ES-I3 (cell line): ENCODE results near the gene EIPR1.

Experiments
- H3K36me3 ChIP-seq: 2 replicates; pipeline ENCODE4 v1.6.1; 2013; ENCODE audit warnings: mild to moderate bottlenecking, low read length, control low read depth, moderate library complexity; ENCODE audit not compliant: insufficient read depth
- H3K4me1 ChIP-seq: 2 replicates; pipeline ENCODE4 v1.6.1; 2013; ENCODE audit warnings: mild to moderate bottlenecking, control low read depth, low read length; ENCODE audit not compliant: insufficient read depth
- H3K9ac ChIP-seq: 2 replicates; pipeline ENCODE4 v1.6.1; 2013; ENCODE audit warnings: low read depth, mild to moderate bottlenecking, low read length, moderate library complexity
- H3K9me3 ChIP-seq: 2 replicates; pipeline ENCODE4 v1.6.1; 2013; ENCODE audit warnings: mild to moderate bottlenecking, low read length, moderate library complexity; ENCODE audit not compliant: control insufficient read depth, insufficient read depth

Gene EIPR1

DNA sequence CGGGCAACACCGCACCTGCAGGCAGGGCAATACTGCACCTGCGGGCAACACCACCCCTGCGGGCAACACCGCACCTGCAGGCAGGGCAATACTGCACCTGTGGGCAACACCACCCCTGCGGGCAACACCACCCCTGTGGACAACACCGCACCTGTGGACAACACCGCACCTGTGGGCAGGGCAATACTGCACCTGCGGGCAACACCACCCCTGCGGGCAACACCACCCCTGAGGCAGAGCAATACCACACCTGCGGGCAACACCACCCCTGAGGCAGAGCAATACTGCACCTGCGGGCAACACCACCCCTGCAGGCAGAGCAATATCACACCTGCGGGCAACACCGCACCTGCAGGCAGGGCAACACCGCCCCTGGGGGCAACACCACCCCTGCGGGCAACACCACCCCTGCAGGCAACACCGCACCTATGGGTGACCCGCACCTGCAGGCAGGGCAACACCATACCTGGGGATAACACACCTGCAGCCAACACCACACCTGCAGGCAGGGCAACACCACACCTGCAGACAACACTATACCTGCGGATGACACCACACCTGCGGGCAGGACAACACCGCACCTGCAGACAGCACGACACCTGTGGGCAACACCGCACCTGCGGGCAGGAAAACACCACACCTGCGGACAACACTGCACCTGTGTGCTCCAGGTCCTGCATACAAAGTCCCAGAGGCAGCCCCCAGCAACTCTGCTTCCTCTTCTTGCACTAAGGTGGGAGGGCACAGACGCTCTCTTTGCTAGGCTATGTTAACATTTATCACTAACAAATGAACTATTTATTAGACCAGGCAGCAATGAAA is 57.7 kb downstream of the EIPR1 start:
- H3K4me1 ChIP-seq, result peaks cover 7% of the 10 kb centered on the region
- no peak overlapping the region for H3K9ac ChIP-seq
- H3K9me3 ChIP-seq, result no peaks in the 10 kb centered on the region
- no peaks in the 10 kb centered on the region for H3K36me3 ChIP-seq

DNA sequence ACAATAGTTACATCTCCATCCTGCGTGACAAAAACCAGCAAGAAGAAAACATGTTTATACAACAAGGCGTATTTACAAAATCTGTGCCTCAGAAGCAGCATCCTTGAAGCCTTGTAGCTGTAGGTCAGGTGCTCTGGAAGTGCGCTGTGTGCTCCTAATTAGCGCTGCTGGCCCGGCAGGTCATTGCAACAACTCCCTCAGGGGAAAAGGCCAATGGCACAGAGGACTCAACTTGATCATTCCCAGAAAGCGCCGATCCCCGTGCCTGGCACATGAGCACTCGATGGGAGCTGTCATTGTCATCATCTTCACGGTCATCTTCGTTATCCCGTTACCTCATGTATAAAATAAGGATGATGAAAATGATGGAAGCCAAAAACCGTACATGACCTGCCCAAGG is 58.5 kb downstream of the EIPR1 start:
- Histone ChIP-seq H3K9ac (no peak overlapping the region), H3K9me3 (no peaks in the 10 kb centered on the region), H3K36me3 (no peaks in the 10 kb centered on the region), H3K4me1 (peaks cover 7% of the 10 kb centered on the region)

DNA sequence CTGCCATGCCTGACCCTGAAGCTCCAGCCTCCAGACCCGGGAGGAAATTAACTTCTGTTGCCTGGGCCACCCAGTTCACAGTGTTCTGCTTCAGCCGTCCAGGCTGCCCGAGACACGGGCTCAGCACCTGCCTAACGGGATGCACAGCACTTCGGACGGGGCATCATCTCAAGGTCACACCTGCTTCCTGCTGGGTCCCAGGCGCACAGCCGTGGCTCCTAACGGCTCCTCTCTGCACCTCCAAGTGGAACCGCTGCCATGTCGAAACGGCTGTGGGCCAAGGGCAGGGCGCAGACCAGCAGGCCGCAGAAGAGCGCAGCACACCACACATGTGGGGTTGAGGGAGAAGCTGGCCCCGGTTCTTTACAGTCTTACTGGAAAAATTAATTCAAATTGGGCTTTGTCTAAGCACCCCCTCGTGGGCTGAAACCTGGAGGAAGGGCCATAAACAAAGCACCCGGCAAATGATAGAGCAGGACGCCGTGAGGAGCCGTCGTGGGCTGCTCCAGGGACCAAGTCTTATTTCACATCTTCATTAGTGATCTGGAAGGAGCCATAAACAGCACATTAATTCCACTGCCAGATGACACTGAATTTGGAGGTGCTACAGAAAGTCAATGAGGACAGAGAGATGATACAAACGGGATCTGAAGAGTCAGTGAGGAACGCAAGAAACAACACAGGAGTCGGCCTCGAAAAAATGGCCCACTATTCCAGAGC is 59.6 kb downstream of the EIPR1 start:
- Histone ChIP-seq H3K4me1 (peaks cover 7% of the 10 kb centered on the region), H3K9ac (no peak overlapping the region), H3K36me3 (no peaks in the 10 kb centered on the region), H3K9me3 (no peaks in the 10 kb centered on the region)

DNA sequence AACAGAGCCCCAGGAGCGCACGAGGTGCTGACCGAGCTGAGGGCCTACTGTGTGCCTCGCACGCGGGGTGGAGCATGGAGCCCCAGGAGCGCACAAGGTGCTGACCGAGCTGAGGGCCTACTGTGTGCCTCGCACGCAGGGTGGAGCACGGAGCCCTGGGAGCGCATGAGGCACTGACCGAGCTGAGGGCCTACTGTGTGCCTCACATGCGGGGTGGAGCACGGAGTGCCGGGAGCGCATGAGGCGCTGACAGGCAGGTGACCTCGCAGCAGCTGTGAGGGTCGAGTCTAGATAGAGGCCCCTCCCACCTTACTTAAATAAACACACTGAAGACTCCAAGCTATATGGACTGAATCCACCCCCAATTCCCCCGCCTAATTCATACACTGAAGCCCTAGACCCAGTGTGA is 60.3 kb downstream of the EIPR1 start:
- Histone ChIP-seq H3K9me3 (no peaks in the 10 kb centered on the region), H3K9ac (no peak overlapping the region), H3K36me3 (no peaks in the 10 kb centered on the region), H3K4me1 (peaks cover 7% of the 10 kb centered on the region)

DNA sequence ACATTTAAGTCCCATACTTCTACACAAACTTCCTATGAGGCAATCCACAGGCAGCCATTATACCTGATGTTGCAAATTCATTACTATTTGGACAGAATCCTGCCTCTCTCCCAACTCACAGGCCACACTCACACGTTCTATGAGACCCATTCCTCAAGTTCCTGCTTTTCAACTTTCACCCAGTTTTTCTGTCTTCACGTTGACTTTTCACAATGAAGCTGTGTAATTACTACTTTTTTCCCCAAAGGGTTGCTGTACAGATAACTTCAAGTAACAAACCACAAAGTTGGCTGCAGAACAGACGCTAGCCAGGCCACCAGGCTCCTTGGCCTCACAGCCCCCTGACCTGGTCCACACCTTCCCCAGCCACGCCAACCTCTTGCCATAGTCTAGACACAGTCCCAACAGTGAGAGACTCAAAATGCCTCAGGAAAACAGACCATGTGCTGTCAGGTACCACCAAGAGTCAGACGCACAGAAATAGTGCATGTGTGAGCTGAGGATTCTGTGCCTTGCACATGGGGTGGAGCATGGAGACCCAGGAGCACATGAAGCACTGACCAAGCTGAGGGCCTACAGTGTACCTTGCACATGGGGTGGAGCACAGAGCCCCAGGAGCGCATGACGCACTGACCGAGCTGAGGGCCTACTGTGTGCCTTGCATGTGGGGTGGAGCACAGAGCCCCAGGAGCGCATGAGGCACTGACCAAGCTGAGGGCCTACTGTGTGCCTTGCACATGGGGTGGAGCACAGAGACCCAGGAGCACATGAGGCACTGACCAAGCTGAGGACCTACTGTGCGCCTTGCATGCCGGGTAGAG is 61.0 kb downstream of the EIPR1 start:
- Histone ChIP-seq H3K4me1 (peaks cover 7% of the 10 kb centered on the region), H3K9ac (no peak overlapping the region), H3K36me3 (no peaks in the 10 kb centered on the region)

DNA sequence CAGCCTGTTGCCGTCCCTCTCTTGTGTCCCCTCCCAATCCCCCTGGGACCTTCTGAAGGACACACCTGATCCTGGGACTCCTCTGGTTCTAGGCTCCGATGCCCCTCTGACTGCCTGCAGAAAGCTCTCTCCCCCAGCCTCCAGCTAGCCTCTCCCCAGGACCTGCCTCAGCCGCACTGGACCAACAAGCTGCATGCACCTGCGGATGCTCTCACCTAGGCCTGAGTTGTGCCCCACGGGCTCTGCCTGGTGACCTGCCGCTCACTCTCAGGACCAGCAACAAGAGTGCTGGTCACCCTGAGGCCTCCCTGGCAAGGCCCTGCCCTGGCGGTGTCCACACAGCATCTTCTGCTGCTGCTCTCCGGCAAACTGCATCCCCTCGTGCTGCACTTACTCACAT is 63.0 kb downstream of the EIPR1 start:
- Histone ChIP-seq H3K4me1 (no peaks in the 10 kb centered on the region), H3K9me3 (no peaks in the 10 kb centered on the region), H3K36me3 (no peaks in the 10 kb centered on the region), H3K9ac (no peak overlapping the region)

More for the DNA sequence above, 61.0 kb downstream of the EIPR1 start:
- H3K9me3 ChIP-seq, result no peaks in the 10 kb centered on the region

DNA sequence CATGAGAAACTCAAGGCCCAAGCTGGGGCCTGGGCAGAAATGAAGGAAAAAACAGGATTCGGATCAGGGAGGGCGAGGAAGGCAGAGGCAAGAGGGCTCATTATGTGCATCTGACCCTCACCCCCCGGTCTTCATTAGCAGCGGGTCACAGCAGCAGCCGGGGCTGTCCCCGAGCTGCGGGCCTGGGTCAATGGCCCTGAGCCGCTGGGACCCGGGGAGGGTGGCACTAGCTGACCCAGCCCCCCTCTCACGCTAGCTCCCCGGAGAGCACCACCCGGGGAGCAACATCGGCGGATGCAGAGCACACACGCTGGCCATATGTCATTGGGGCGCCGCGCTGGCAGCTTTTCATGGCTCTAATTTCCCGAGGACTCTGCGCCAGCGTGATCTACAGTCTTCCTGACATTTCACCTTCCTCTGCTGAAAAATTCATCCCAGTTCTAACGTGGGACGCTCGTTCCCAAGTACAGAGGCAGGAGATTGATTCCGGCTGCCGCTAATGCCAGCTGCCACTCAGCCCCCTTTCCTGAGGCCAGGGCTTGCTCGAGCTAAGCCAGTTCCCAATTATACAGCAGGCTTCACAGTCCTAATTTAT is 63.7 kb downstream of the EIPR1 start:
- no peak overlapping the region for H3K9ac ChIP-seq
- no peaks in the 10 kb centered on the region for H3K4me1 ChIP-seq
- H3K36me3 ChIP-seq, result no peaks in the 10 kb centered on the region
- H3K9me3 ChIP-seq, result no peaks in the 10 kb centered on the region

DNA sequence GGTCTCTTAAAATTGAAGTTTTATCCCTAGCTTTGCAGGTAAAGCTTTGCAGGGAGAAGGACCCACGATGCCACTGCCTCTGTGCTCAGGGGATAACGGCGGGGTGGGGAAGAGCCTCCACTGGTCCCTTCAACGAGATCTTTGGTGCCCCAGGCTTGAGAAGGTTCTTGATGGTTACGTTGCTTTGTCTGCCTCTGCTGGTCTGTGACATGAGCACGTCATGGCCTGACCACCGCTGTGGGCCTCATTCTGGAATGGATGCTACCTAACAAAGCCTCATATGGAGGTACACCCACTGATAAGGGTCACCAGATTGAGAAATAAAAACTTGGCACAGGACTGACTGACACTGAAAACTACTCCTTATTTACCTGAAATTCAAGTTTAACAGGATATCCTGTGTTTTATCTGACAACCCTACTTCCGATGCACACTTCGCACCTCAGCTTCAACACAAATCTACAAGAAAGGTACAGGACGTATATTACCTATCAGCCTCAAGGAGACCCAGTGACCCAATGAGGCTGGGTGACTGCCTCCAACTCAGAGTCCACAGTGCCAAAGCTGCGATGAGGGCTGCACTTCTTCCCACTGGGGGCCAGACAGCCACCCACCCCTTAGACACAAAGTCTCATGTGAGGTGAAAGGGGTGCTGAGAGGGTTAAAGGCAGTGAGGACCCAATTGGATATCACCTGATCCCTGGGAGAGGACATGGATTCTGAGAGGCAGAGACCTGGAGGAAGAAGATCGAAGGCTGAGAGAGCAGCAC is 64.9 kb downstream of the EIPR1 start:
- H3K9ac ChIP-seq, result no peak overlapping the region
- H3K9me3 ChIP-seq, result no peaks in the 10 kb centered on the region
- peaks cover 7% of the 10 kb centered on the region; the same call in 1 of the 2 replicates for H3K4me1 ChIP-seq
- H3K36me3 ChIP-seq, result no peaks in the 10 kb centered on the region

DNA sequence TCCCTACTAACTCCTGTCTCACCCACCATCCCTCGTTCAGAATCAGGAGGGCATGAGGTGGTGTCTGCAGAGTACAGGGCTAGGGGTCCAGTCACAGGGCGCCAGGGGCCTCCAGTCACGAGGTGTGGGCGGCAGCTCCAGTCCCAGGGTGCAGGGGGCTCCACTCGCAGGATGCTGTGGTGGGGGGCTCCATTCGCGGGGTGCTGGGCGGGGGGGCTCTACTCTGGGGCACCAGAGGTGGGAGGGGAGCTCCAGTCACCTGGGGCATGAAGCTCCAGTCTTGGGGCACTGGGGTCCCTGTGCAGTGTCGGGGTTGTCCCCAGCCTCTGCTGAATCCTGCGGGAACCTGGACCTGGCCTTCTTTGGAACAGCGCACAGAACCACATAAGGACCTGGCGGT is 66.0 kb downstream of the EIPR1 start:
- H3K9me3 ChIP-seq, result no peaks in the 10 kb centered on the region
- H3K9ac ChIP-seq, result no peak overlapping the region
- H3K36me3 ChIP-seq, result no peaks in the 10 kb centered on the region
- H3K4me1 ChIP-seq, result peaks cover 8% of the 10 kb centered on the region; the same call in 1 of the 2 replicates

DNA sequence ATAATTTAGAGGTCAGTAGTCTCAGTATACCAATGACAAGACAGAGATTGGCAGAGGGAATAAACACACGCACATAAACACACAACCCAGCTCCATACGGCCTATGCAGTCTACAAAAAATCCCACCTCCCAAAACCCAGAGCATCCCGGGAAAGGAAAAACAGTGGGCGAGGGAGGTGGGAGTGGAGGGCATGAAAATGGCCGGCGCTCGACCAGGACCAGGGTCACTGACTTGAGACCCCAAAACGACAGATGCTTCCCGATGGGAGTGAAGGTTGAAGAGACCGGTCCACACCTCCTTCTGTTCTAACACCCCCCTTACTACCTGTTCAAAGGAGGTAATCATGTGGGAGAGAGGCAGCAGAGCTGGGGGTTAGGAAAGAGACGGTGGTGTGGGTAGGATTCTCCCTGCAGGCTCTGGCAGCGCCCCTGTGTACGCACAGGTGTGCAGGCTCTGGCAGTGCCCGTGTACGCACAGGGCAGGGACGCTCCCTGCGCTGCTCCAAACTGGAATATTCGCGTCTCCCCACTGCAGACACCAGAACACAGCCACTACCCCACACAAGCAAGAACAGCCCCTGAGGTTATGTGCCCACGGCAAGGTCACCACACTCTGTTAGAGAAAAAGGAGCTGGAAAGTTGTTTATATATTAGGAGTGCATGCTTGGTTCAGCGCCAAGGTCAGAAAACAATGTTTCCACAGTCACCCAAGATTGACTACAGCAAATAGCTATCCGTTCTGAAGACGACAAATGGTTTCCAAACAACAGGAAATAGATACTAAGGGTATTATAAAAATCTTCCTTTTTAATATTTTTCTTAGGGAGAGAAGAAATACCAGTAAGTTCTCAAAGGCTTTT is 67.9 kb downstream of the EIPR1 start:
- no peak overlapping the region for H3K9ac ChIP-seq
- peaks cover 8% of the 10 kb centered on the region; the same call in 1 of the 2 replicates for H3K4me1 ChIP-seq
- H3K36me3 ChIP-seq, result no peaks in the 10 kb centered on the region
- no peaks in the 10 kb centered on the region for H3K9me3 ChIP-seq

DNA sequence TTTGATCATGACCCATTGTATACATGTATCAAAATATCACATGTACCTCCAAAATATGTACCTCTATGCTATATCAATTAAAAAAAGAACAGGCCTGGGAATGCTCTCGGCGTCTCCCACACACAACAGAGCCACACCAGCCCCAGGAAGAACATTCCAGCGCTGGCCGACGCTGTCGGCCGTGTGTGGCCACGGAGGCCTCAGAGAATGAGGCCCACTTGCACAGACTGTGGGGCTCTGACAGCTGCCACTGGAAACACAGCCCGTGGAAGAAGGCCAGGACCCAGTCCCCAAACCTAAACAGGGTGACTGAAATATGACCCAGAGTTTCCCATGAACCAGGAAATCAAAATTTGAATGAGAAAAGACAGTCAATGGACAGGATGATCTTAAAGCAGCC is 69.7 kb downstream of the EIPR1 start:
- Histone ChIP-seq H3K9ac (no peak overlapping the region), H3K9me3 (no peaks in the 10 kb centered on the region), H3K4me1 (peaks cover 8% of the 10 kb centered on the region), H3K36me3 (no peaks in the 10 kb centered on the region)

DNA sequence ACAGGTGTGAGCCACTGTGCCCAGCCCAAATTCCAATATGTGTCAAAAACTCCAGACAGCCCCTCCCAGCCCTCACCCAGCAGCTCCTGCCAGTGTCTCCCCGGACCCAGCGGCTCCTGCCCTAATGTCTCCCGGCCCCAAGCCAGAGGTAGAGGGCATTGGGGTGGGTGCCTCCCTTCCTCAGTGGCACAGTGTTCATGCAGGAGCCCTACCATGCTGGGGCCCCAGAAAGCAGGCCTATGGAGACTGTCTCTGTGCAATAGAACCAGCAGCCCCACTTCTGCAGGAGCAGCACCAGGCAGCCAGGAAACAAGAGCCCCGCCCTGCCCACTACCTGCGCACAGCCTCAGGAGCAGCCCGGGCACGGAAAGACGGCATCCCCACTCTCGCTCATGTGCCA is 70.4 kb downstream of the EIPR1 start:
- peaks cover 8% of the 10 kb centered on the region for H3K4me1 ChIP-seq
- H3K9me3 ChIP-seq, result no peaks in the 10 kb centered on the region
- no peak overlapping the region for H3K9ac ChIP-seq

DNA sequence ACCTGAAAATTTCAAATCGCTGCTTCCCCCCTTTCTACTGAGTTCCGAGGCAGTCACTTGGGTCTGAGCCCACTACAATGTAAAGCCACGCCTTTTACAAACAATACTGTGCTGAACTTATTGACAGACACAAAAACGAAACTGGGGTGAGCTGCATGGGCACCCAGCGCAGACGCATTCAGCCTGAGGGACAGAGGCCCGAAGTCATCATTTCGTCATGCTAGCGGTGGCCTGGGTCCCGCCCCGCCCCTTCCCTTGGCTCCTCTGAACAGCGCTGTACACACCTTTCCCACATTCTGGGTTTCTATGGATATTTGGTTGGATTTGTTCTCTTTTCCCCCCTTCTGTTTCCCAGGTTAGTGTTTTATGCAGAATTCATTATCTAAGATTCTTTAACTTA is 71.7 kb downstream of the EIPR1 start:
- no peaks in the 10 kb centered on the region for H3K36me3 ChIP-seq
- H3K4me1 ChIP-seq, result peaks cover 8% of the 10 kb centered on the region
- no peak overlapping the region for H3K9ac ChIP-seq
- H3K9me3 ChIP-seq, result no peaks in the 10 kb centered on the region

More for the DNA sequence above, 70.4 kb downstream of the EIPR1 start:
- H3K36me3 ChIP-seq, result no peaks in the 10 kb centered on the region
